ENCODE data around the gene ZFPM1.

Gene ZFPM1

GRCh38 chr16:88581033-88581432 is 128.0 kb downstream of the ZFPM1 start:
- no peak for DNase-seq

DNA sequence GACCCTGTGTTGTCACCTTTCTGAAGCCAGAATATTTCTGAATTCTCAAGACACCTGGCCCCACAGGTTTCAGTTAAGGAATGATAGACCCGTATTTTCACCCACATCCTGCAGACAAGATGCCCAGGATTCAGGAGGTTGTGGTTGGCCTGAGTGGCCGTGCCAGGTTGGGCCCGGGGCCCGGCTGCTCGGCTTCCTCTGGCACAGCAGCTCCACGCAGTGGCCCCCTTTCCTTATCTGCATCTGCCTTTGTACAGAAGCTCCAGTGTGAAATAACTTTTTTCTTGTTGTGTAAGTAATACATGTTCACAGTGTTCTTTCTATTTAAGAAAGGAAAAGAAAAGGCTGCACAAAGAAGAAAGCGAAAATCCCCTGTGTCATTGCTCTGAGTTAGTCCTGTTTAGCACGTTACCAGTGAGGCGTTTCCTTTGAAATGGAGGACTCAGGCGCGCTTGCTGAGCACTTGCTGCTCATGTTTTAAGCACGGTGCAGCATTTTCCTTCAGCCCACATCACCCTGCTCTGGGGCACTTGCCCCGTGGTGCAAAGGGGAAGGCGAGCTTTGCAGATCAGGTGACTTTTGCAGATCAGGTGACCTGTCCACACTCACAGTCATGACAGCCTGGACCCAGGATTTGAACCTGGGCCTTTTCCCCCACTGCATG is 130.0 kb downstream of the ZFPM1 start:
- no peak for DNase-seq

DNA sequence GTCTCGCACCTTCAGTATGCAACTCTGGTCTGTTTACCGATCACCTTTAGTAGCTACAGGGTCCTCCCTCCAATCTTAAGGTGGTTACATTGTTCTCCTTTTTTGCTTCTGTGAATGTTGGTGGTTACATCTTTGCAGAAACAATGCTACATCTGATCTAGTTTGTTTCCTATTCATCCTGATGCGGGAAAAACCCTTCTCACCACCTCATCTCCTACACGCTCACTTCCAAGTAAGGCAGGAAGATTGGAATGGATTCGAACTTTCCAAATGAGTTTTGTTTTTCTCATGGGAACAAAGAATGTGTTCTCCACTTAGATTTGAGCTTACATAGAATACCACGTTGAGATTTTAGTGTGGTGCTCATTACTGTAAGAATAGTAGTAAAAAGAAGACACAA is 131.6 kb downstream of the ZFPM1 start:
- no peak for DNase-seq

DNA sequence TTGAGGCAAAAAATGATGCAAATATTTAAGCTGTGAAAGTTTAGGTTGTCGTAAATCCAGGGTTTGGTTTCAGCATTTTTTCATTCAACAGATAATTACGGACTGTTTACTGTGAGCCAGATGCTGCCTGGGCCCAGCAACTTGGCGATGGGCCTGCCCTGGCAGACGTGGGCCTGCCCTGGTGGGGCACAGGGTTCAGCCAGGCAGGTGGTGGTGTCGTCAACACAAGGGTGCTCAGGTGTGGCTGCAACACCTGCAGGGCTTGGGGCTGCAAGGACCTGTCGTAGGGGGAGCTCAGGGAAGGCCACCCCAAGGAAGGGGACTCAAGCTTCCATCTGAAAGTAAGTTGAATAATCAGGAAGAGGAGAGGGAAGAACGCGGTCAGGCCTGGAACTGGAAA is 132.2 kb downstream of the ZFPM1 start:
- DNase-seq, result no peak

DNA sequence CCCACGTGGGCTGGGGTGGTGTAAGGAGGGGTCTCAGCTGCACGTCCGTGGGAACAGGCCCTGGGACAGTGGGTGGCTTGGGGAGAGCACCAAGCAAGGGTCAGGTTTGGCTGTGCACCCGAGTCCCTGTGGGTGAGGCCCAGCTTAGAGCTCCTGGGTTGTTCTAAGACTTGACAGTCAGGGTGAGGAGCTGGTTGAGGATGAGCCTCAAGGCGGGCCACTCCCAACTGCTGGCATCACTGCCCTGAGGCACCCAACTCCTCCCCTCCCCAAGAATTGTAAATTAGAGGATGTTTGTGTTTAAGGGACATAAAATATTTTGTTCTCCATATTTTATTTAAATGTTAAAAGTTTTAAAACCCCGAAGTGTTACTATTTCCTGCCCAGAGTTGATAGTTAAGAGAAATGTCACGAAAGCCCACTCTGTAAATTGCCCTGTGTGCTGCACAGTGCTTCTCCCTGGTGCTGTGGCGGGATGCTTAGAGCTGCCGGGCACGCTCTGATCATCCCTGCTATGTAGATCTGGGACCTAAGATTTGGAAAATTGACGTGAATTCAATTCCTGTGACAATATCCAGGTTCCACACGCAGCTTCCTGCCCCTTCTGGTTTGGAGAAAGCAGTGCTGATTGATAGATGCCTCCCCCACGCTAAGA is 133.0 kb downstream of the ZFPM1 start:
- no peak for DNase-seq

Data from NCI-H1092 treated with DMSO at 0.1 percent for 48 hours (cell line).